ENCODE results near the gene MTA2. TPM values are rescaled to one million over a fixed set of nuclear protein-coding genes. Genes with fewer than 3 reads are reported as not detected.
"Not testable (repeated sequence)": the region's sequence is repeated elsewhere in the genome, so short reads cannot be mapped to it uniquely, and the experiment has no call there.

The MTA2 gene
- total RNA-seq, 1 donor from 2014 or later = 224 TPM

- Mint-ChIP-seq H3K36me3 (ENCODE audit: low read depth) (peaks cover 16% of the 10 kb centered on the region), H3K4me3 (peak overlapping the region; percentile 71), H3K4me1 (ENCODE audit: low read depth) (peaks cover 88% of the 10 kb centered on the region), H3K9me3 (no peaks in the 10 kb centered on the region), H3K27ac (peak overlapping the region; percentile 99), H3K27me3 (ENCODE audit: insufficient read depth) (peaks cover 8% of the 10 kb centered on the region)
- intact Hi-C loops (cut with micrococcal nuclease) = loop anchor here (2.0 to 5.0 kb wide), 2 partner anchors 327 to 1118 kb away; partner anchors contain the start of genes ATL3 and SLC3A2
- DNase-seq (ENCODE audit: low spot score) = no peak
Measured at GRCh38 chr11:62553839-62554361, 47.8 kb downstream of the MTA2 start.

DNA sequence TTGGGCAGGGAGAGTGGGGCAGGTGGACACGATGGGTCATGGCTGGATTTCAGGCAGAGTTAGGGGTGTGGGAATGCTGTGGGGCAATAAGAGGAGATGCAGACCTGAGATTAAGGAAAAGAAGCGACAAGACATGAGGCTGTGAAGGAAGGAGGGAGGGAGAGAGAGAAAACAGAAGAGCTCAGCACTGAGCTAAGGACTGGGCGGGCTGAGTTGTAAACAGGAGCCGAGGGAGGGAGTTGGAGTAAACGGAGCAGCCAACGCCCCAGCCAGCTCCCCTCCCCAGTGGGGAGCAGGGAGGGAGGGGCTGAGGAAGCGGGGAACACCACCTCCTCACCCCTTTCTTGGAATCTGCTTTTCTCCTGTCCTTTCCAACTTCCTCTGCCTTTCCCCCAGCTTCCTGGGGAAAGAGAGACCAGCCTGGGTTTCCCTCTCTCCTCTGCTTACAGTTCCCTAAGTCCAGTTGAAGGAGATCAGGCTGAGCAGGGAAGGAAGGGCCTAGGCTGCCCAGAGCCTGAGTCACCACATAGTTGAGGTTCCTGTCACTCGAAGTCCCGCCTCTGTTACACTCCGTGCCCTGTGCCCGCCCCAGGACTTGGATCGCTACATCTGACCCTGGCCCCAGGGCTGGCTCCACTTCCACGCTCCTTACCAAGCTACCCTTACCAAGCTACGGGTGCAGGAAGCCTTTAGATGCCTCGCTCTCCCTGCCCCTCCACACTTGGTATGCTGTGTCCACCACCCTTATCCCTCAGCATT is 48.4 kb downstream of the MTA2 start:
- intact Hi-C loops (cut with micrococcal nuclease) = loop anchor here (5.0 kb wide), 1 partner anchor 1119 kb away; the partner anchor contains the start of gene ATL3
- H3K4me1 Mint-ChIP-seq (ENCODE audit: low read depth) = peaks cover 84% of the 10 kb centered on the region
- DNase-seq (ENCODE audit: low spot score) = peak; percentile 56
- no peaks in the 10 kb centered on the region for H3K9me3 Mint-ChIP-seq
- peaks cover 12% of the 10 kb centered on the region for H3K36me3 Mint-ChIP-seq (ENCODE audit: low read depth)
- H3K27ac Mint-ChIP-seq = peak overlapping the region; percentile 99
- peaks cover 12% of the 10 kb centered on the region for H3K27me3 Mint-ChIP-seq (ENCODE audit: insufficient read depth)
- peak overlapping the region; percentile 71 for H3K4me3 Mint-ChIP-seq

- Mint-ChIP-seq H3K27ac (peak overlapping the region; percentile 99), H3K4me1 (ENCODE audit: low read depth) (peaks cover 88% of the 10 kb centered on the region), H3K9me3 (no peaks in the 10 kb centered on the region), H3K36me3 (ENCODE audit: low read depth) (peaks cover 12% of the 10 kb centered on the region), H3K27me3 (ENCODE audit: insufficient read depth) (peaks cover 12% of the 10 kb centered on the region), H3K4me3 (peak overlapping the region; percentile 71)
- intact Hi-C loops (cut with micrococcal nuclease) = loop anchor here (1.0 to 5.0 kb wide), 2 partner anchors 289 to 1120 kb away; partner anchors contain the start of gene ATL3
- DNase-seq (ENCODE audit: low spot score) = no peak
Measured at GRCh38 chr11:62552485-62553079, 49.1 kb downstream of the MTA2 start.

- intact Hi-C loops (cut with micrococcal nuclease) = loop anchor here (5.0 kb wide), 1 partner anchor 1122 kb away; the partner anchor contains the start of gene ATL3
- not testable (repeated sequence) for H3K36me3 Mint-ChIP-seq (ENCODE audit: low read depth); DNase-seq (ENCODE audit: low spot score); H3K4me3 Mint-ChIP-seq; H3K9me3 Mint-ChIP-seq
- peaks cover 73% of the 10 kb centered on the region for H3K4me1 Mint-ChIP-seq (ENCODE audit: low read depth)
- peaks cover 15% of the 10 kb centered on the region for H3K27me3 Mint-ChIP-seq (ENCODE audit: insufficient read depth)
- peak overlapping the region; percentile 99 for H3K27ac Mint-ChIP-seq
Measured at GRCh38 chr11:62550478-62550877, 51.2 kb downstream of the MTA2 start.

GRCh38 chr11:62548545-62549335 is 52.9 kb downstream of the MTA2 start:
- intact Hi-C loops (cut with micrococcal nuclease) = no loop called here
- Mint-ChIP-seq H3K4me1 (ENCODE audit: low read depth) (peaks cover 73% of the 10 kb centered on the region), H3K4me3 (no peak overlapping the region), H3K36me3 (ENCODE audit: low read depth) (no peaks in the 10 kb centered on the region), H3K27ac (no peak overlapping the region), H3K9me3 (no peaks in the 10 kb centered on the region), H3K27me3 (ENCODE audit: insufficient read depth) (peaks cover 15% of the 10 kb centered on the region)
- no peak for DNase-seq (ENCODE audit: low spot score)

- no peaks in the 10 kb centered on the region for H3K36me3 Mint-ChIP-seq (ENCODE audit: low read depth)
- no peaks in the 10 kb centered on the region for H3K9me3 Mint-ChIP-seq
- H3K27me3 Mint-ChIP-seq (ENCODE audit: insufficient read depth) = peaks cover 15% of the 10 kb centered on the region
- intact Hi-C loops (cut with micrococcal nuclease) = loop anchor here (2.0 kb wide), 1 partner anchor 43 kb away; the partner anchor contains the start of gene TUT1
- H3K27ac Mint-ChIP-seq = peak overlapping the region; percentile 42
- peaks cover 72% of the 10 kb centered on the region for H3K4me1 Mint-ChIP-seq (ENCODE audit: low read depth)
- DNase-seq (ENCODE audit: low spot score) = no peak
- peak overlapping the region; percentile 79 for H3K4me3 Mint-ChIP-seq
Measured at GRCh38 chr11:62547691-62548281, 53.9 kb downstream of the MTA2 start.

DNA sequence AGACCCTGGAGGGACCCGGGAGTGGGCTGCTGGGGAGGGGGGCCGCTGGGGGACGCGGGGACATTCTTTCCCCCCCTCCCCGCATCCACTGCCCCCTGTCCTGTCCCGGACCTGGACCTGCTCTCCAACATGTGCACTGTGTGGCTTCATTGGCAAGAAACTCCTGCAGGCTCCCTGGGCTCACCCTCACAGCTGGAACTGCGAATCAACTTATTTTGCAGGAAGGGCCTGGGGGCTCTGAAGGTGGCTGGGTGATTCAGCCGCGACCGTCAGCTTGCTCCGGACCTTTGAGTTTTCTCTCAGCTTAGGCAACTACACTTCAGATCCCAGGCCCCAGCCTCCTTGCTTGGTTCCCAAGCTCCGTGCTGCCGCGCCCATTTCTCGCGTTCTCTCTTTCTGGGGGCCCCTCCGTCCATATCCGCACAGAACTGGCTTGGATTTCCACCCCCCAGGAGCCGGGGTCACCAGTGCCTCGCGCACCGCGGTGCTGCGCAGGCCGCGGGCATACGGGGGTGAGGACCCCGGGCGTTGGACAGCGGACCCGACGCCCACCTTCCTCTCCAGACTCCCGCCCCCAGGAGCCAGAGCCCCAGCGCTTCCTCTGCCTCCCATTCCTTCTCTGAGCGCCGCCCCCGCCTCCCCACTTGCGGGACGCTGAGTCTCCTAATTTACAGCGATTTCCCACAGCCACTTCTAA is 54.6 kb downstream of the MTA2 start:
- H3K4me3 Mint-ChIP-seq = peak overlapping the region; percentile 79
- peaks cover 15% of the 10 kb centered on the region for H3K27me3 Mint-ChIP-seq (ENCODE audit: insufficient read depth)
- no peaks in the 10 kb centered on the region for H3K36me3 Mint-ChIP-seq (ENCODE audit: low read depth)
- H3K27ac Mint-ChIP-seq = peak overlapping the region; percentile 58
- intact Hi-C loops (cut with micrococcal nuclease) = loop anchor here (1.0 to 2.0 kb wide), 2 partner anchors 9 to 44 kb away; partner anchors contain the start of gene TUT1
- DNase-seq (ENCODE audit: low spot score) = no peak
- H3K9me3 Mint-ChIP-seq = no peaks in the 10 kb centered on the region
- peaks cover 71% of the 10 kb centered on the region for H3K4me1 Mint-ChIP-seq (ENCODE audit: low read depth)

DNA sequence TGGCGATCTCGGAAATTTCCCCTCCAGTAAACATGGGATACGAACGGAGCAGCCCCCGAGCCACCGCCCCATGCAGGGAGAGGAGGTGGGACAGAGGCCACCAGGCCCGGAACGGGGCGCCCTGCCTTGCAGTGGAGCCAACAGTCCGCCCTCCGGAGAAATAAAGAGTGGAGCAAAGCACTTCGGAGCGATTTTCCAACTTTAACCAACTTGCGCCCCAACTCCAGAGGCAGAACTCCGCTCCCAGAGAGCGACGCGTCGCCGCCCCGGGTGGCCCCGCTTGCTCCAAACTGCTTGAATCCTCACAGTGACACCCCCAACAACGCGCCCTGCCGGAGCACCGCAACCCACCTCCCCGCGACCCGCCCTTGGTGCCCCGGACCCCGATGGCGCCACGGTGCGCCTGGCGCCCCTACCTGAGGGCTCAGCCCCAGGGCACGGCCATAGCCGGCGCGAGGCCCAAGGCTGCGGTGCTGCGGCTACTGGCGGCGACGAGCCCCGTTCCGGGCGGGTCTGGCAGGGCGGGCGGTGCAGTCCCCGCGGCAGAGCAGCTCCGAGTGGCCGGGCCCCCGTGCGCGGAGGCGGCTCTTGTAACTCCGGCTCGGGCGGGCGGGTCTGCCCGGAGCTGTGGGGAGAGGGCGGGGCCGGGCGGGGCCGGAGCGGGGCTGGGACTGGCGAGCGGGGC is 55.3 kb downstream of the MTA2 start, which contains the start of gene AHNAK:
TSS of gene AHNAK (minus strand) at position 563 of the 685 bp plus-strand sequence. CDS start 10,708 bp downstream, outside the sequence.
- DNase-seq (ENCODE audit: low spot score) = peak; percentile 76
- peak within 1 kb of the TSS; percentile 97 for H3K4me3 Mint-ChIP-seq
- no peaks in the 10 kb centered on the region for H3K9me3 Mint-ChIP-seq
- peaks cover 15% of the 10 kb centered on the region for H3K27me3 Mint-ChIP-seq (ENCODE audit: insufficient read depth)
- peak within 1 kb of the TSS; percentile 95 for H3K27ac Mint-ChIP-seq
- no peaks in the 10 kb centered on the region for H3K36me3 Mint-ChIP-seq (ENCODE audit: low read depth)
- H3K4me1 Mint-ChIP-seq (ENCODE audit: low read depth) = peaks cover 71% of the 10 kb centered on the region
- intact Hi-C loops (cut with micrococcal nuclease) = loop anchor here (1.0 to 2.0 kb wide), 2 partner anchors 10 to 44 kb away; partner anchors contain the start of gene TUT1

DNA sequence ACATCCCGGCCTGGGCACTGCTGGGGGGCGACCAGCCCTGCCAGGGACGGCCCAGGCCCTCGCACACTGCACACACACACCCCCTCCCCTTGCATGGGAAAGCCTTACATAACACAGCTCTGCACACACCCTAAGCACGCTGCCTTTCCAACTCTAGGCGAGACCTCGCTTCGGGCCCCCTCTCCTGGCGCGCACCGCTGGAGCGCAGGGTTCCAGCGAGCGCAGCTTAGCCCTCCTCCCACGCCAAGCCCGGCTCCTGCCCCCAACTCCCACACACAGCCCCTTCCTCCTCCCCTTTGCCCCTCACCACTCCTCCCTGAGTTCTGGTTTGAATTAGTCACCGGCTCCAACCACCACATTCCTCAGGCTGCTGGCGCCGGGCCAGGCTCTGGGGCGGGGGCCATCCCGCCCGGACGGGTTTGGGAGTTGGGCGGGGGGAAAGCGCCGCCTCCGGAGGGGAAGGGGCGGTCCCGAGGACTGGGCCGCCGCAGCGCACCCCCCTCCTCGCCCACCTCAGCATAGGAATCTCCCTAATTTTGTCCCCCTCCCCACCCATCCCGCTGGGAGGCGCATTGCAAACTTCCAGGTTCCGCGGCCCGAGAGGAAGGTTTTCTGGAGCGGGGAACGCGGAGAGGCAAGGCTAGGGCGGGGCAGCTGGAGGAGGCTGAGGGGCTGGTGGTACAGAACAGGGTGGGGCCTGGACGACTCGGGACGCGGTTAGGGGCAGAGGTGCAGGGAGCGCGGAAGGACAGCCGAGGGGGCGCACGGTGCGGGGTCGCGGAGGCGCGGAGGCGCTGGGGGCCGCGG is 56.0 kb downstream of the MTA2 start:
- H3K27ac Mint-ChIP-seq = peak overlapping the region; percentile 95
- no peaks in the 10 kb centered on the region for H3K36me3 Mint-ChIP-seq (ENCODE audit: low read depth)
- H3K27me3 Mint-ChIP-seq (ENCODE audit: insufficient read depth) = peaks cover 15% of the 10 kb centered on the region
- intact Hi-C loops (cut with micrococcal nuclease) = loop anchor here (1.0 to 2.0 kb wide), 4 partner anchors 11 to 45 kb away; partner anchors contain the start of genes EEF1G and TUT1
- peaks cover 71% of the 10 kb centered on the region for H3K4me1 Mint-ChIP-seq (ENCODE audit: low read depth)
- peak; percentile 47 for DNase-seq (ENCODE audit: low spot score)
- H3K4me3 Mint-ChIP-seq = peak overlapping the region; percentile 97
- H3K9me3 Mint-ChIP-seq = no peaks in the 10 kb centered on the region

- H3K4me3 Mint-ChIP-seq = peak overlapping the region; percentile 97
- intact Hi-C loops (cut with micrococcal nuclease) = loop anchor here (1.0 to 5.0 kb wide), 3 partner anchors 15 to 48 kb away; partner anchors contain the start of gene EEF1G
- H3K27ac Mint-ChIP-seq = peak overlapping the region; percentile 95
- H3K4me1 Mint-ChIP-seq (ENCODE audit: low read depth) = peaks cover 63% of the 10 kb centered on the region
- peaks cover 10% of the 10 kb centered on the region for H3K27me3 Mint-ChIP-seq (ENCODE audit: insufficient read depth)
- no peak for DNase-seq (ENCODE audit: low spot score)
- H3K9me3 Mint-ChIP-seq = no peaks in the 10 kb centered on the region
- no peaks in the 10 kb centered on the region for H3K36me3 Mint-ChIP-seq (ENCODE audit: low read depth)
Measured at GRCh38 chr11:62544581-62545436, 56.9 kb downstream of the MTA2 start.
